Large intestine (tissue), 12 donors: ENCODE data around the gene SIN3A. TPM values are rescaled to one million over a fixed set of nuclear protein-coding genes. Genes with fewer than 3 reads are reported as not detected.
A peak's percentile ranks its signal among the peaks of the same experiment; 100 is the strongest.
"Not testable (repeated sequence)": the region's sequence is repeated elsewhere in the genome, so short reads cannot be mapped to it uniquely, and the experiment has no call there.

ENCODE experiments used
- DNase-seq, 2 donors: peaks; one replicate each; pipeline versions ENCODE4 v3.0.0 to v3.0.0-alpha.2; 2013
- H3K27ac ChIP-seq: one replicate; pipeline ENCODE4 v1.5.1; 2013; ENCODE audit warnings: low read length
- H3K27me3 ChIP-seq: 2 replicates; pipeline ENCODE4 v1.6.1; 2013; ENCODE audit warnings: low read length; ENCODE audit not compliant: control insufficient read depth, insufficient read depth
- H3K36me3 ChIP-seq: 2 replicates; pipeline ENCODE4 v1.6.1; 2013; ENCODE audit warnings: low read length; ENCODE audit not compliant: control insufficient read depth, insufficient read depth
- H3K4me1 ChIP-seq: one replicate; pipeline ENCODE4 v1.6.1; 2013; ENCODE audit warnings: low read length; ENCODE audit not compliant: control insufficient read depth, insufficient read depth
- H3K4me3 ChIP-seq: one replicate; pipeline ENCODE4 v1.5.1; 2013; ENCODE audit warnings: low read length
- H3K9me3 ChIP-seq: one replicate; pipeline ENCODE4 v1.6.1; 2013; ENCODE audit warnings: mild to moderate bottlenecking, low read depth, low read length, moderate library complexity; ENCODE audit not compliant: control insufficient read depth
- WGBS: methylation state at CpG from one replicate; pipeline ENCODE4 v1.1.5; 2013; ENCODE audit warnings: low lambda C conversion rate; ENCODE audit not compliant: insufficient coverage; 5-methylcytosine and 5-hydroxymethylcytosine counted together
- long read RNA-seq, 11 donors: transcript quantifications; one replicate each; lab custom pipeline, GENCODE V29; 2026
- polyA plus RNA-seq: library from polyadenylated mRNA; unstranded; fragments of 120-200 nt; gene quantifications from one replicate; pipeline ENCODE4 v1.2.1, GENCODE V29; 2013

The SIN3A gene
- 33.8 TPM for polyA plus RNA-seq
- long read RNA-seq, donor 1, full-length matches to known transcripts, result 5 of 5 reads
- long read RNA-seq, donor 1, partial matches to known transcripts, result 0 of 5 reads
- long read RNA-seq, donor 1, other reads (novel, unspliced or antisense), result 0 of 5 reads
- long read RNA-seq, donor 2, partial matches to known transcripts, result 0 of 5 reads
- long read RNA-seq, donor 2, other reads (novel, unspliced or antisense), result 0 of 5 reads
- long read RNA-seq, donor 3, result 0 reads
- long read RNA-seq, donor 4, result 0 reads
- long read RNA-seq, donor 5, result 0 reads
- long read RNA-seq, donor 6, full-length matches to known transcripts, result 5 of 18 reads
- long read RNA-seq, donor 6, partial matches to known transcripts, result 13 of 18 reads
- long read RNA-seq, donor 6, other reads (novel, unspliced or antisense), result 0 of 18 reads
- long read RNA-seq, donor 7, full-length matches to known transcripts, result 3 of 3 reads
- long read RNA-seq, donor 7, partial matches to known transcripts, result 0 of 3 reads
- long read RNA-seq, donor 7, other reads (novel, unspliced or antisense), result 0 of 3 reads
- long read RNA-seq, donor 8, full-length matches to known transcripts, result 15 of 21 reads
- long read RNA-seq, donor 8, partial matches to known transcripts, result 6 of 21 reads
- long read RNA-seq, donor 8, other reads (novel, unspliced or antisense), result 0 of 21 reads
- long read RNA-seq, donor 9, partial matches to known transcripts, result 0 of 2 reads
- long read RNA-seq, donor 9, other reads (novel, unspliced or antisense), result 0 of 2 reads
- long read RNA-seq, donor 10, full-length matches to known transcripts, result 7 of 12 reads
- long read RNA-seq, donor 10, partial matches to known transcripts, result 5 of 12 reads
- long read RNA-seq, donor 10, other reads (novel, unspliced or antisense), result 0 of 12 reads
- long read RNA-seq, donor 11, full-length matches to known transcripts, result 9 of 9 reads
- long read RNA-seq, donor 11, partial matches to known transcripts, result 0 of 9 reads
- long read RNA-seq, donor 11, other reads (novel, unspliced or antisense), result 0 of 9 reads

DNA sequence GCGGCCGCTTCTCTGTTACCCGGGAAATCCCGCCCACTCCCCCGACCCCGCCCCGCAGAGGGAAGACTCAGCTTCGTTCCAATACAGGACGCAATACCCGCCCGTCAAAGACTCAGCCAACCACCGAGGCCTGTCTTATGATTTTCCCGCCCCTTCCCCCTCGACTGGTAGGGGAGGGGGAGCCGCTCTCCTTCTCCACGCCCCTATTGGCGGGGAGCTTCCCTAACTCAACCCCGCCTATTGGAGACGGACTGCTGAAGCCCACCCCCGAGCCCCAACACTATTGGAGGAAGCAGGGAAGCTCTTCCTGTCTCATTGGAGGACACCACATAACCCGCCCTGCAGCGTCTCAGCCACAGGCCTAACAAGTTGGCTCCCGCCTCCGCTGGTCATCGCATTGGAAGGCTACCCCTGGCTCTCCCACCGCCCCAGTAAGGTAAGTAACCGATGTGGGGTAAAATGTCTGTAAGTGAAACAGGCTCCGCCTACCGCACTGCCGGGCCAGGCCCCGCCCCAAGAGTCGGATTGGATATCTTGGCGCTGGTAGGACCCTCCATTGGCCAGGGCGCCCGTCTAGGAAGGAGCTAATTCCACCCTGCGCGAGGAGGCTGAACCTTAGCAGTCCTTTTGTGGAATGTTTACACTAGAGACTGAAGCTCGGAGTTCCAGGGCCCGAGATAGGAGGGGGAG lies at the start of gene SIN3A:
Gene SIN3A, minus strand, starts transcription at position 17 of the 690 bp plus-strand sequence. CDS start 21,315 bp downstream, outside the sequence.
- Histone ChIP-seq H3K4me1 (peaks cover 10% of the 10 kb centered on the region), H3K27me3 (no peaks in the 10 kb centered on the region), H3K27ac (peak within 1 kb of the TSS; percentile 99), H3K4me3 (peak within 1 kb of the TSS; percentile 92), H3K36me3 (peaks cover 8% of the 10 kb centered on the region), H3K9me3 (no peaks in the 10 kb centered on the region)
- peak; percentile 100 for DNase-seq
- WGBS, result no CpG with 5 or more reads among the region's 39 CpGs

GRCh38 chr15:75493732-75494131 lies 42.2 kb upstream of the SIN3A start:
- WGBS, result 100% methylated on average over 1 of the region's 4 CpGs
- no peak for DNase-seq
- H3K27ac ChIP-seq, result no peak overlapping the region

GRCh38 chr15:75483961-75484360 lies 32.5 kb upstream of the SIN3A start:
- H3K36me3 ChIP-seq, result peaks cover 33% of the 10 kb centered on the region
- no peaks in the 10 kb centered on the region for H3K9me3 ChIP-seq
- H3K27me3 ChIP-seq, result no peaks in the 10 kb centered on the region
- no peak overlapping the region for H3K4me3 ChIP-seq
- WGBS, result 80% methylated on average over 1 of the region's 1 CpG
- no peak for DNase-seq
- no peaks in the 10 kb centered on the region for H3K4me1 ChIP-seq
- H3K27ac ChIP-seq, result no peak overlapping the region

More at GRCh38 chr15:75493732-75494131, 42.2 kb upstream of the SIN3A start:
- Histone ChIP-seq H3K36me3 (peaks cover 29% of the 10 kb centered on the region), H3K4me3 (no peak overlapping the region), H3K4me1 (no peaks in the 10 kb centered on the region), H3K27me3 (no peaks in the 10 kb centered on the region), H3K9me3 (no peaks in the 10 kb centered on the region)

- 100% methylated on average over 1 of the region's 5 CpGs for WGBS
- peaks cover 33% of the 10 kb centered on the region for H3K36me3 ChIP-seq
Observed at GRCh38 chr15:75483556-75483955, 32.1 kb upstream of the SIN3A start.

GRCh38 chr15:75483106-75483505 lies 31.6 kb upstream of the SIN3A start:
- H3K27me3 ChIP-seq, result no peaks in the 10 kb centered on the region
- no peak for DNase-seq
- no peaks in the 10 kb centered on the region for H3K9me3 ChIP-seq
- WGBS, result no CpG with 5 or more reads among the region's 1 CpG
- no peak overlapping the region for H3K27ac ChIP-seq
- H3K4me3 ChIP-seq, result no peak overlapping the region
- peaks cover 33% of the 10 kb centered on the region for H3K36me3 ChIP-seq
- no peaks in the 10 kb centered on the region for H3K4me1 ChIP-seq

More at GRCh38 chr15:75483556-75483955, 32.1 kb upstream of the SIN3A start:
- H3K27me3 ChIP-seq, H3K4me3 ChIP-seq, H3K4me1 ChIP-seq, DNase-seq, H3K27ac ChIP-seq, H3K9me3 ChIP-seq: not testable (repeated sequence)

DNA sequence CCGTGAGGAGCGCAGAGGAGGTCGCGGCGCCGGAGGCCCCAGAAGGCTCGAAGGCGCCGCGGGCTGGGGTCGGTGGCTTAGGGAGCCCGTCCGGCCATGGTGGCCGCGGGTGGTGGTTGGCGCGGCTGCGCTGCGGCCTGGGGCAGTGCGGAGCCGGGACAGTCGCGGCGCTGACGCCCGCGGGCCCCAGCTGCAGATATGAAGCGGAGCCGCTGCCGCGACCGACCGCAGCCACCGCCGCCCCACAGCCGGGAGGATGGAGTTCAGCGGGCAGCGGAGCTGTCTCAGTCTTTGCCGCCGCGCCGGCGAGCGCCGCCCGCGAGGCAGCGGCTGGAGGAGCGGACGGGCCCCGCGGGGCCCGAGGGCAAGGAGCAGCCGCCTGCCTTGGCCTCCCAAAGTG lies 29.0 kb upstream of the SIN3A start:
- peaks cover 28% of the 10 kb centered on the region for H3K36me3 ChIP-seq
- not testable (repeated sequence) for DNase-seq

GRCh38 chr15:75479670-75480069 lies 28.2 kb upstream of the SIN3A start:
- no CpG with 5 or more reads among the region's 2 CpGs for WGBS

More for the DNA sequence above, 29.0 kb upstream of the SIN3A start:
- H3K9me3 ChIP-seq, H3K4me3 ChIP-seq, H3K27ac ChIP-seq, H3K4me1 ChIP-seq, H3K27me3 ChIP-seq: not testable (repeated sequence)
- WGBS, result no CpG with 5 or more reads among the region's 54 CpGs

DNA sequence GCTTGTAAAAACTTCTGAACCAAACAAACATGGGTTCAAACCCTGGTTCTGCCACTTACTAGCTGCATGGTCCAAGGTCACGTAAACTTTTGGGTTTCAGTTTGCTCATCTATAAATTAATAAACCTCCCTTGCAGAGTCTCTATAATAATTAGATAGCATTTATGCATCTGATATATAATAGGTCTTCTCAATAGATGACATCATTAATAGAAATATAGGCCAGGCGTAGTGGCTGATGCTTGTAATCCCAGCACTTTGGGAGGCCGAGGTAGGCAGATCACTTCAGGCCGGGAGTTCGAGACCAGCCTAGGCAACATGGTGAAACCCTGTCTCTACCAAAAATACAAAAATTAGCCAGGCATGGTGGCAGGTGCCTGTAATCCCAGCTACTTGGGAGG lies 25.6 kb upstream of the SIN3A start:
- H3K36me3 ChIP-seq, result peaks cover 34% of the 10 kb centered on the region
- H3K4me3 ChIP-seq, H3K9me3 ChIP-seq, H3K4me1 ChIP-seq, H3K27me3 ChIP-seq, H3K27ac ChIP-seq, DNase-seq: not testable (repeated sequence)
- 100% methylated on average over 3 of the region's 5 CpGs for WGBS

More at GRCh38 chr15:75479670-75480069, 28.2 kb upstream of the SIN3A start:
- no peak overlapping the region for H3K27ac ChIP-seq
- H3K4me3 ChIP-seq, result no peak overlapping the region
- no peak for DNase-seq
- no peaks in the 10 kb centered on the region for H3K27me3 ChIP-seq
- no peaks in the 10 kb centered on the region for H3K9me3 ChIP-seq
- peaks cover 31% of the 10 kb centered on the region for H3K36me3 ChIP-seq
- H3K4me1 ChIP-seq, result no peaks in the 10 kb centered on the region

- Histone ChIP-seq H3K4me1 (no peaks in the 10 kb centered on the region), H3K4me3 (no peak overlapping the region), H3K36me3 (peaks cover 75% of the 10 kb centered on the region), H3K27ac (no peak overlapping the region), H3K9me3 (no peaks in the 10 kb centered on the region), H3K27me3 (no peaks in the 10 kb centered on the region)
- no CpG with 5 or more reads among the region's 2 CpGs for WGBS
- DNase-seq, result no peak
Observed at GRCh38 chr15:75468913-75469598, 17.6 kb upstream of the SIN3A start.
